Measurements from ENCODE around the gene SCN4B. TPM values are rescaled to one million over a fixed set of nuclear protein-coding genes. Genes with fewer than 3 reads are reported as not detected.

The SCN4B gene
- total RNA-seq, 1 experiment from 2014 or later = not detected

- Histone ChIP-seq H3K79me2 (ENCODE audit: low read depth) (no peaks in the 10 kb centered on the region), H3K36me3 (ENCODE audit: low read depth) (no peaks in the 10 kb centered on the region), H3K4me1 (replicated peaks; ENCODE audit: insufficient read depth) (no peaks in the 10 kb centered on the region), H3K9me2 (ENCODE audit: insufficient read depth) (peaks cover 4% of the 10 kb centered on the region; the same call in 1 of the 2 replicates), H3K4me3 (no peak overlapping the region), H3K4me2 (no peak overlapping the region), H2AFZ (no peak overlapping the region), H3K9me3 (ENCODE audit: insufficient read depth, low read depth) (no peaks in the 10 kb centered on the region), H3K27ac (no peak overlapping the region), H4K20me1 (ENCODE audit: insufficient read depth) (no peaks in the 10 kb centered on the region), H3K27me3 (ENCODE audit: insufficient read depth, low read depth) (no peaks in the 10 kb centered on the region), H3F3A (ENCODE audit: insufficient read depth, low read depth) (no peaks in the 10 kb centered on the region)
- intact Hi-C loops (cut with micrococcal nuclease; ENCODE audit: unreplicated experiment) = no loop called here
- CTCF ChIA-PET = no interaction called here
- DNase-seq = no peak
- POLR2A ChIA-PET (ENCODE audit: unreplicated experiment) = no interaction called here
- BruUV-seq (replicated peaks) = no TSS peak
- TF ChIP-seq EZH2 (IDR thresholded peaks at IDR 0.05; ENCODE audit: low read depth) = no peak
- no peak for TF ChIP-seq CTCF (conservative IDR thresholded peaks at IDR 0.05)
Measured at GRCh38 chr11:118117790-118118601, 34.6 kb downstream of the SCN4B start.

DNA sequence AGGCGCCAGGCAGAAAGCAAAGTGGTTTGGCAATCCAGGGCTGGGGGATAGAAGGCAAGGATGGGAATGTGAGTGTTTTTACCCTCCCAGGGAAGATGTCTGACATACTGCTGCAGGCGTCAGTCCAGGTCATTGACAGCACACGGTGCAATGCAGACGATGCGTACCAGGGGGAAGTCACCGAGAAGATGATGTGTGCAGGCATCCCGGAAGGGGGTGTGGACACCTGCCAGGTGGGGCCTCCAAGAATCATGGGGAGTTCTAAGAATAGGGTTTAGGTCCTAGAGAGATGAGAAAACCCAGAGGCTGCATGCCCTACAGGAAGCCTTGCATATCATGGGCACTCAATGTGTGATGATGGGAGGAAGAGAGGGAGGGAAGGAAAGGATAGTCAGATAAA lies 37.6 kb downstream of the SCN4B start:
- Histone ChIP-seq H3K4me2 (no peak overlapping the region), H3K4me3 (no peak overlapping the region), H3K9me3 (ENCODE audit: insufficient read depth, low read depth) (no peaks in the 10 kb centered on the region), H4K20me1 (ENCODE audit: insufficient read depth) (no peaks in the 10 kb centered on the region), H3K36me3 (ENCODE audit: low read depth) (no peaks in the 10 kb centered on the region), H3F3A (ENCODE audit: insufficient read depth, low read depth) (no peaks in the 10 kb centered on the region), H3K27ac (no peak overlapping the region), H2AFZ (no peak overlapping the region), H3K9me2 (ENCODE audit: insufficient read depth) (no peaks in the 10 kb centered on the region), H3K79me2 (ENCODE audit: low read depth) (no peaks in the 10 kb centered on the region), H3K4me1 (replicated peaks; ENCODE audit: insufficient read depth) (peaks cover 11% of the 10 kb centered on the region), H3K27me3 (ENCODE audit: insufficient read depth, low read depth) (no peaks in the 10 kb centered on the region)
- CTCF ChIA-PET = no interaction called here
- TF ChIP-seq CTCF (conservative IDR thresholded peaks at IDR 0.05) = no peak
- no peak for TF ChIP-seq EZH2 (IDR thresholded peaks at IDR 0.05; ENCODE audit: low read depth)
- no peak for DNase-seq
- POLR2A ChIA-PET (ENCODE audit: unreplicated experiment) = no interaction called here
- no TSS peak for BruUV-seq (replicated peaks)
- intact Hi-C loops (cut with micrococcal nuclease; ENCODE audit: unreplicated experiment) = no loop called here

GRCh38 chr11:118114266-118114665 lies 38.4 kb downstream of the SCN4B start:
- TF ChIP-seq EZH2 (IDR thresholded peaks at IDR 0.05; ENCODE audit: low read depth) (no peak), CTCF (conservative IDR thresholded peaks at IDR 0.05) (no peak)
- Histone ChIP-seq H3K36me3 (ENCODE audit: low read depth) (no peaks in the 10 kb centered on the region), H3K4me3 (no peak overlapping the region), H3K27me3 (ENCODE audit: insufficient read depth, low read depth) (no peaks in the 10 kb centered on the region), H3K27ac (no peak overlapping the region), H4K20me1 (ENCODE audit: insufficient read depth) (no peaks in the 10 kb centered on the region), H3K9me2 (ENCODE audit: insufficient read depth) (no peaks in the 10 kb centered on the region), H3K9me3 (ENCODE audit: insufficient read depth, low read depth) (no peaks in the 10 kb centered on the region), H3K4me1 (replicated peaks; ENCODE audit: insufficient read depth) (peaks cover 11% of the 10 kb centered on the region), H3F3A (ENCODE audit: insufficient read depth, low read depth) (no peaks in the 10 kb centered on the region), H3K79me2 (ENCODE audit: low read depth) (no peaks in the 10 kb centered on the region), H2AFZ (no peak overlapping the region), H3K4me2 (no peak overlapping the region)
- no peak for DNase-seq
- intact Hi-C loops (cut with micrococcal nuclease; ENCODE audit: unreplicated experiment) = no loop called here
- no TSS peak for BruUV-seq (replicated peaks)
- POLR2A ChIA-PET (ENCODE audit: unreplicated experiment) = no interaction called here
- CTCF ChIA-PET = interaction anchor here (0.6 kb wide), 1 partner anchor 567 kb away, joined by 17 read pairs; no protein-coding TSS in a partner anchor

All from PC-9 (cell line).